Mucosa of descending colon (tissue), 3 donors: ENCODE results near the gene TPM1. TPM values are rescaled to one million over a fixed set of nuclear protein-coding genes. Genes with fewer than 3 reads are reported as not detected.

Source experiments
- ATAC-seq: fragments of 200-7000 bp; cut with Tn5 transposase; one replicate; pipeline ENCODE4 v1.9.1; 2020; ENCODE audit warnings: mild to moderate bottlenecking, moderate library complexity
- DNase-seq, 3 donors: peaks; one replicate each; pipeline ENCODE4 v3.0.0-alpha.2; 2020
- H3K36me3 ChIP-seq: fragments of 200-600 bp; one replicate; pipeline ENCODE4 v1.8.0; 2021; ENCODE audit warnings: low read depth, mild to moderate bottlenecking
- H3K4me1 ChIP-seq: fragments of 200-600 bp; one replicate; pipeline ENCODE4 v1.8.0; 2021; ENCODE audit warnings: low read depth, mild to moderate bottlenecking
- H3K4me3 ChIP-seq: fragments of 200-600 bp; one replicate; pipeline ENCODE4 v1.8.0; 2021; ENCODE audit warnings: mild to moderate bottlenecking
- H3K9me3 ChIP-seq: fragments of 200-600 bp; one replicate; pipeline ENCODE4 v1.8.0; 2021; ENCODE audit warnings: mild to moderate bottlenecking
- intact Hi-C, 2 donors: fragments of 100-400 bp; cut with DNase I in 1 of 2; cut with micrococcal nuclease in 1 of 2; formaldehyde crosslinking; loops; one replicate each; pipeline versions ENCODE4 v1.11.0 to v1.11.1; 2022; cut with DNase I, micrococcal nuclease
- total RNA-seq, 3 donors: library from RNA; stranded (reverse); fragmentation: NEBNext Ultra II Directional in 2 of 3; extraction: Animal tissue kit (Norgen Biotek cat#: 25700) in 2 of 3; gene quantifications; one replicate each; pipeline versions ENCODE4 v1.2.1 to v1.2.4, GENCODE V29; 2021 to 2023
- TF ChIP-seq, protein P1 (sequence below): fragments of 200-600 bp; IDR thresholded peaks from one replicate; pipeline ENCODE4 v1.8.0; 2022; ENCODE audit warnings: antibody characterized with exemption, mild to moderate bottlenecking
- donor health status: DM: no; HTN: no; CAD: no; lungs with moderate emphysema.
- donor health status: DM: no; HTN: no; CAD: no.
- donor health status: DM: no; HTN: yes; CAD: no.

Gene TPM1
- total RNA-seq, 3 donors from 2014 or later, result 613 to 1,704 (median 696) TPM

GRCh38 chr15:63080634-63081250, 38.2 kb downstream of the TPM1 start:
- H3K4me3 ChIP-seq, result no peak overlapping the region
- ATAC-seq (no peak), DNase-seq (no peak)
- intact Hi-C loops, result no loop called here
- no peaks in the 10 kb centered on the region for H3K36me3 ChIP-seq
- no peaks in the 10 kb centered on the region for H3K4me1 ChIP-seq
- H3K9me3 ChIP-seq, result no peaks in the 10 kb centered on the region
- TF ChIP-seq, protein P1, sequence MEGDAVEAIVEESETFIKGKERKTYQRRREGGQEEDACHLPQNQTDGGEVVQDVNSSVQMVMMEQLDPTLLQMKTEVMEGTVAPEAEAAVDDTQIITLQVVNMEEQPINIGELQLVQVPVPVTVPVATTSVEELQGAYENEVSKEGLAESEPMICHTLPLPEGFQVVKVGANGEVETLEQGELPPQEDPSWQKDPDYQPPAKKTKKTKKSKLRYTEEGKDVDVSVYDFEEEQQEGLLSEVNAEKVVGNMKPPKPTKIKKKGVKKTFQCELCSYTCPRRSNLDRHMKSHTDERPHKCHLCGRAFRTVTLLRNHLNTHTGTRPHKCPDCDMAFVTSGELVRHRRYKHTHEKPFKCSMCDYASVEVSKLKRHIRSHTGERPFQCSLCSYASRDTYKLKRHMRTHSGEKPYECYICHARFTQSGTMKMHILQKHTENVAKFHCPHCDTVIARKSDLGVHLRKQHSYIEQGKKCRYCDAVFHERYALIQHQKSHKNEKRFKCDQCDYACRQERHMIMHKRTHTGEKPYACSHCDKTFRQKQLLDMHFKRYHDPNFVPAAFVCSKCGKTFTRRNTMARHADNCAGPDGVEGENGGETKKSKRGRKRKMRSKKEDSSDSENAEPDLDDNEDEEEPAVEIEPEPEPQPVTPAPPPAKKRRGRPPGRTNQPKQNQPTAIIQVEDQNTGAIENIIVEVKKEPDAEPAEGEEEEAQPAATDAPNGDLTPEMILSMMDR, result no peak

GRCh38 chr15:63082366-63082765, 39.8 kb downstream of the TPM1 start:
- Histone ChIP-seq H3K4me1 (no peaks in the 10 kb centered on the region), H3K36me3 (no peaks in the 10 kb centered on the region), H3K4me3 (no peak overlapping the region), H3K9me3 (no peaks in the 10 kb centered on the region)
- DNase-seq, result no peak
- TF ChIP-seq, protein P1, result no peak
- no peak for ATAC-seq
- intact Hi-C loops, result no loop called here

DNA sequence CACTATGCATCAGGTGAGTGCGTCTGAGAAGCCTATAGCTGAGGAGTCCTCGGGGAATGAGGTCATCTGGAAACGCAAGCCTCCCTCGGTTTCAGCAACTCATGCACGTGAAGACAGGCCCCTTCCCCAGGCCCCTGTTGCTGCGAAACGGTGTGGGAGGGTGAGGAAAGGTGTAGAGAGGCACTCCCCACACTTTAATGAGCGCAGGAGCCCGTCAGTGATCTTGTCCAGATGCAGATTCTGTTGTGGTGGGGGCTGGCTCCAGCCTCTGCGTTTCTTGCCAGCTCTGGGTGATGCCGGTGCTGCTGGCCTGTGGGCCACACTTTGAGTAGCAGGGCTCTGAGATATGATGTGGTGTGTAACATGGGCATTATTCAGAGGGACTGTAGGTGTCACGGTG, 40.5 kb downstream of the TPM1 start:
- no peak overlapping the region for H3K4me3 ChIP-seq
- H3K36me3 ChIP-seq, result no peaks in the 10 kb centered on the region
- ATAC-seq, result no peak
- H3K4me1 ChIP-seq, result no peaks in the 10 kb centered on the region
- intact Hi-C loops, result no loop called here
- H3K9me3 ChIP-seq, result no peaks in the 10 kb centered on the region
- TF ChIP-seq, protein P1, result no peak
- DNase-seq, result no peak

DNA sequence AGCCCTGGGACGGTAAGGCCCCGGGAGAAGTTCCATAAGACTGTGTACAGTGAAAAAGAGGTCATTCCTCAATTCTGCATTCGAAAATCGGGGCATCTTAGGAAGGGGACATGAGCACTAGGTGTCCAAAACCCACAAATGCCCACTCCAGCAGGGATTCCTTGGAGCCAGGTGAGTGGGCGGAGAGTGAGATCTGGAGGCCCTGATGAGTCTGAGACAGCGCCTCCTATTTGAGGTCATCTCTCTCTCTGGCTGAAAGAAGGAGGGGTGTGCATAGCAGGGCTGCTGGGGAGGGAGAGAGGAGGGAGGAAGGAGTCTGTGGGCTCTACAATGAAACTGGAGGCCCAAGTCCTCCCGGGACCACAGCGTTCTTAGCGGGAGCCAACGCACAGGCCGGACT, 41.0 kb downstream of the TPM1 start:
- intact Hi-C loops, result no loop called here
- TF ChIP-seq, protein P1, result no peak

GRCh38 chr15:63084806-63085205, 42.3 kb downstream of the TPM1 start:
- TF ChIP-seq, protein P1, result no peak
- Histone ChIP-seq H3K9me3 (no peaks in the 10 kb centered on the region), H3K4me1 (peaks cover 4% of the 10 kb centered on the region), H3K36me3 (no peaks in the 10 kb centered on the region), H3K4me3 (no peak overlapping the region)
- intact Hi-C loops, result no loop called here
- ATAC-seq (no peak), DNase-seq (no peak)

More for the DNA sequence above, 41.0 kb downstream of the TPM1 start:
- Histone ChIP-seq H3K9me3 (no peaks in the 10 kb centered on the region), H3K36me3 (no peaks in the 10 kb centered on the region), H3K4me1 (no peaks in the 10 kb centered on the region), H3K4me3 (no peak overlapping the region)
- ATAC-seq, result no peak
- no peak for DNase-seq

DNA sequence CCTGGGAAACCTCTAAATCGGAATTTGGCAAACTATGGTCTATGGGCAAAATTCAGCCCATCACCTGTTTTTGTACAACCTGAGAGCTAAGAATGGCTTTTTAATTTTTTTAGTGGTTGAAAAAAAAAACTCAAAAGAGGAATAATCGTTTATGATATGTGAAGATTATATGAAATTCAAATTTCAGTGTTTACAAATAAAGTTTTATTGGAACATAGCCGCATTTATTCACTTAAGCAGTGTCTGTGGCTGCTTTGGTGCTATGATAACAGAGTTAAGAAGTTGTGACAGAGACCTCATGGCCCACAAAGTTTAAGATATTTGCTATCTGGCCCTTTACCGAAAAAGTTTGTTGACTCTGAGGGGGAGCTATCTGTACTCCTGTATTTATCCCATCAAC, 42.7 kb downstream of the TPM1 start:
- DNase-seq (no peak), ATAC-seq (no peak)
- Histone ChIP-seq H3K9me3 (no peaks in the 10 kb centered on the region), H3K4me3 (no peak overlapping the region), H3K36me3 (no peaks in the 10 kb centered on the region), H3K4me1 (peaks cover 4% of the 10 kb centered on the region)
- intact Hi-C loops, result no loop called here
- TF ChIP-seq, protein P1, result no peak
